H1 (cell line): ENCODE results near the gene CRADD. TPM values are rescaled to one million over a fixed set of nuclear protein-coding genes. Genes with fewer than 3 reads are reported as not detected.

Experiments
- CTCF ChIA-PET: fragments of 300-600 bp; sonication (Branson Sonifier 250); formaldehyde crosslinking; loops from one replicate; lab custom pipeline; 2021; ENCODE audit not compliant: partially characterized antibody; lab: Charles Lee
- POLR2A ChIA-PET: fragments of 300-600 bp; sonication (Branson Sonifier 250); formaldehyde crosslinking; loops from one replicate; lab custom pipeline; 2021; ENCODE audit warnings: inconsistent platforms; ENCODE audit not compliant: partially characterized antibody; lab: Charles Lee
- DNase-seq, 2 experiments: peaks; one replicate each; pipeline versions ENCODE4 v3.0.0 to v3.0.0-alpha.2; 2010 to 2022; ENCODE audit warnings: low spot score in 2 of 2, low read depth in 1 of 2, mixed read lengths in 1 of 2
- FAIRE-seq: peaks from 2 replicates; lab custom pipeline; 2011; peaks lifted over from hg19 to GRCh38; lab: Jason Lieb, UNC
- H2AFZ ChIP-seq: 2 replicates; pipeline ENCODE4 v1.8.1; 2012; ENCODE audit warnings: low read length, inconsistent platforms
- H2AK5ac ChIP-seq: 2 replicates; pipeline ENCODE4 v1.6.1; 2013; ENCODE audit warnings: low read depth, low read length
- H2BK120ac ChIP-seq: replicated peaks from 2 replicates; pipeline ENCODE3; 2013; ENCODE audit warnings: low read depth, low read length, inconsistent platforms
- H2BK12ac ChIP-seq: 2 replicates; pipeline ENCODE4 v1.6.1; 2013; ENCODE audit warnings: low read depth, low read length
- H2BK15ac ChIP-seq: 2 replicates; pipeline ENCODE4 v1.6.1; 2013; ENCODE audit warnings: low read length
- H2BK20ac ChIP-seq: 2 replicates; pipeline ENCODE4 v1.6.1; 2013; ENCODE audit warnings: low read length
- H2BK5ac ChIP-seq: 2 replicates; pipeline ENCODE4 v1.6.1; 2013; ENCODE audit warnings: low read depth, low read length
- H3K14ac ChIP-seq: 2 replicates; pipeline ENCODE4 v1.6.1; 2013; ENCODE audit warnings: inconsistent platforms; ENCODE audit not compliant: insufficient read length
- H3K18ac ChIP-seq: 2 replicates; pipeline ENCODE4 v1.6.1; 2013; ENCODE audit warnings: low read length; ENCODE audit errors: extremely low read depth
- H3K23ac ChIP-seq: 2 replicates; pipeline ENCODE4 v1.6.1; 2013; ENCODE audit warnings: inconsistent platforms; ENCODE audit not compliant: insufficient read length
- H3K23me2 ChIP-seq: 2 replicates; pipeline ENCODE4 v1.6.1; 2013; ENCODE audit warnings: low read depth, low read length
- H3K27ac ChIP-seq: 2 replicates; pipeline ENCODE4 v1.6.1; 2011; ENCODE audit warnings: low read depth, low read length, inconsistent platforms
- H3K27me3 ChIP-seq, 4 experiments: replicated peaks in 1 of 4; 1 replicate in 1 of 4; 2 replicates in 3 of 4; pipeline versions ENCODE4 v1.6.1 to v1.8.1; 2011 to 2013; ENCODE audit warnings: low read length in 3 of 4, mild to moderate bottlenecking in 3 of 4, inconsistent platforms in 2 of 4, mixed read lengths in 2 of 4, moderate library complexity in 1 of 4; ENCODE audit not compliant: control insufficient read depth in 3 of 4, insufficient read depth in 3 of 4; ENCODE audit errors: extremely low read depth in 1 of 4
- H3K36me3 ChIP-seq, 4 experiments: 2 replicates each; pipeline versions ENCODE4 v1.6.1 to v1.8.1; 2011 to 2013; ENCODE audit warnings: mild to moderate bottlenecking in 4 of 4, low read length in 3 of 4, moderate library complexity in 2 of 4, control low read depth in 1 of 4, inconsistent platforms in 1 of 4; ENCODE audit not compliant: insufficient read depth in 4 of 4, control insufficient read depth in 2 of 4
- H3K4ac ChIP-seq: replicated peaks from 2 replicates; pipeline ENCODE3; 2013; ENCODE audit warnings: low read length, low read depth, mixed read lengths, inconsistent platforms; ENCODE audit not compliant: insufficient read length
- H3K4me1 ChIP-seq, 4 experiments: replicated peaks in 1 of 4; 1 replicate in 1 of 4; 2 replicates in 3 of 4; pipeline versions ENCODE4 v1.6.1 to v1.8.1; 2011 to 2013; ENCODE audit warnings: low read length in 3 of 4, inconsistent platforms in 2 of 4, mixed read lengths in 1 of 4; ENCODE audit not compliant: insufficient read depth in 4 of 4, control insufficient read depth in 3 of 4
- H3K4me2 ChIP-seq, 2 experiments: 2 replicates each; pipeline versions ENCODE4 v1.6.1 to v1.8.1; 2011 to 2013; ENCODE audit warnings: low read depth in 2 of 2, low read length in 2 of 2, control low read depth in 1 of 2, inconsistent platforms in 1 of 2, mild to moderate bottlenecking in 1 of 2; ENCODE audit not compliant: insufficient read depth in 1 of 2
- H3K4me3 ChIP-seq, 4 experiments: fragments of 200-600, 300-600 bp in 1 of 4; sonication (generic), shearing (Covaris generic), sonication (Bioruptor Twin) in 1 of 4; 2 replicates each; pipeline versions ENCODE4 v1.5.1 to v1.8.1; 2011 to 2016; ENCODE audit warnings: low read length in 4 of 4, low read depth in 3 of 4, control low read depth in 2 of 4, inconsistent platforms in 2 of 4, mild to moderate bottlenecking in 2 of 4, mixed read lengths in 1 of 4, moderate library complexity in 1 of 4; ENCODE audit not compliant: insufficient read depth in 2 of 4; ENCODE audit errors: extremely low read depth in 1 of 4
- H3K56ac ChIP-seq: replicated peaks from 2 replicates; pipeline ENCODE3; 2013; ENCODE audit warnings: low read depth, mild to moderate bottlenecking, mixed read lengths, low read length, inconsistent platforms; ENCODE audit not compliant: insufficient read length
- H3K79me1 ChIP-seq: 2 replicates; pipeline ENCODE4 v1.6.1; 2013; ENCODE audit warnings: low read depth, low read length, control low read depth
- H3K79me2 ChIP-seq, 2 experiments: 2 replicates each; pipeline versions ENCODE4 v1.6.1 to v1.8.1; 2012 to 2013; ENCODE audit warnings: low read length in 2 of 2, mild to moderate bottlenecking in 2 of 2, inconsistent platforms in 1 of 2; ENCODE audit not compliant: insufficient read depth in 2 of 2, control insufficient read depth in 1 of 2
- H3K9ac ChIP-seq, 4 experiments: replicated peaks in 1 of 4; 1 replicate in 1 of 4; 2 replicates in 3 of 4; pipeline versions ENCODE4 v1.6.1 to v1.8.1; 2011 to 2013; ENCODE audit warnings: low read depth in 3 of 4, low read length in 3 of 4, control low read depth in 2 of 4, mild to moderate bottlenecking in 2 of 4, moderate library complexity in 2 of 4, inconsistent platforms in 1 of 4; ENCODE audit errors: extremely low read depth in 1 of 4
- H3K9me3 ChIP-seq, 2 experiments: 2 replicates each; pipeline versions ENCODE4 v1.6.1 to v1.8.1; 2012 to 2013; ENCODE audit warnings: mild to moderate bottlenecking in 2 of 2, moderate library complexity in 2 of 2, control low read depth in 1 of 2, inconsistent platforms in 1 of 2, low read depth in 1 of 2, low read length in 1 of 2, mixed read lengths in 1 of 2; ENCODE audit not compliant: insufficient read depth in 2 of 2
- H4K20me1 ChIP-seq, 2 experiments: replicated peaks in 1 of 2; 2 replicates each; pipeline versions ENCODE3 to v1.8.1; 2011 to 2013; ENCODE audit warnings: inconsistent platforms in 2 of 2, low read length in 2 of 2, mild to moderate bottlenecking in 1 of 2; ENCODE audit not compliant: insufficient read depth in 2 of 2, control insufficient read depth in 1 of 2
- H4K5ac ChIP-seq: 2 replicates; pipeline ENCODE4 v1.6.1; 2013; ENCODE audit warnings: low read length, low read depth, mixed read lengths, inconsistent platforms; ENCODE audit not compliant: insufficient read length
- H4K8ac ChIP-seq: 2 replicates; pipeline ENCODE4 v1.8.0; 2013; ENCODE audit warnings: mild to moderate bottlenecking, moderate library complexity, low read length, inconsistent platforms; ENCODE audit not compliant: insufficient read depth; ENCODE audit errors: extremely low read depth
- H4K91ac ChIP-seq: replicated peaks from 2 replicates; pipeline ENCODE3; 2013; ENCODE audit warnings: low read length, mixed read lengths, inconsistent platforms; ENCODE audit not compliant: insufficient read length
- CHD1 ChIP-seq: IDR thresholded peaks from 2 replicates; pipeline ENCODE4 v1.6.1; 2012; ENCODE audit warnings: low read depth, low read length, improper control_type of control experiment
- JUN ChIP-seq: IDR thresholded peaks from 2 replicates; pipeline ENCODE4 v1.6.1; 2011; ENCODE audit warnings: low read depth, mild to moderate bottlenecking, improper control_type of control experiment, low read length
- WGBS, 2 experiments: shearing (Covaris generic) in 1 of 2; methylation state at CpG; one replicate each; pipeline versions ENCODE4 v1.1.6 to v1.1.7; 2013 to 2015; ENCODE audit warnings: low lambda C conversion rate in 2 of 2, mixed read lengths in 2 of 2, inconsistent platforms in 1 of 2, low coverage in 1 of 2, missing lambda C conversion rate in 1 of 2; ENCODE audit not compliant: insufficient replicate concordance in 2 of 2, insufficient coverage in 1 of 2, insufficient read length in 1 of 2; ENCODE audit errors: extremely low coverage in 1 of 2, missing lambda C conversion rate in 1 of 2; 5-methylcytosine and 5-hydroxymethylcytosine counted together
- polyA plus RNA-seq, 7 experiments: library from polyadenylated mRNA; depleted of rRNA in 3 of 7; stranded (reverse) in 5 of 7; unstranded in 2 of 7; fragments of >200 nt in 5 of 7; fragments of 200-250 nt in 2 of 7; gene quantifications; 1 replicate in 5 of 7; 2 replicates in 1 of 7; 4 replicates in 1 of 7; pipeline versions ENCODE4 v1.2.1 to v1.2.3, GENCODE V29; 2011 to 2013; ENCODE audit warnings: missing spikeins in 2 of 7, mixed read lengths in 2 of 7
- total RNA-seq: library from RNA; stranded (reverse); fragmentation: NEBNext Ultra II Directional; extraction: Animal tissue kit (Norgen Biotek cat#: 25700); gene quantifications from 2 replicates; pipeline ENCODE4 v1.2.1, GENCODE V29; 2021

CRADD gene
- total and polyA plus RNA-seq, 2 of the 8 experiments (the other 6 are each of a cell fraction or from before 2014, with no cell fraction given) = 8.1 to 15.4 TPM

DNA sequence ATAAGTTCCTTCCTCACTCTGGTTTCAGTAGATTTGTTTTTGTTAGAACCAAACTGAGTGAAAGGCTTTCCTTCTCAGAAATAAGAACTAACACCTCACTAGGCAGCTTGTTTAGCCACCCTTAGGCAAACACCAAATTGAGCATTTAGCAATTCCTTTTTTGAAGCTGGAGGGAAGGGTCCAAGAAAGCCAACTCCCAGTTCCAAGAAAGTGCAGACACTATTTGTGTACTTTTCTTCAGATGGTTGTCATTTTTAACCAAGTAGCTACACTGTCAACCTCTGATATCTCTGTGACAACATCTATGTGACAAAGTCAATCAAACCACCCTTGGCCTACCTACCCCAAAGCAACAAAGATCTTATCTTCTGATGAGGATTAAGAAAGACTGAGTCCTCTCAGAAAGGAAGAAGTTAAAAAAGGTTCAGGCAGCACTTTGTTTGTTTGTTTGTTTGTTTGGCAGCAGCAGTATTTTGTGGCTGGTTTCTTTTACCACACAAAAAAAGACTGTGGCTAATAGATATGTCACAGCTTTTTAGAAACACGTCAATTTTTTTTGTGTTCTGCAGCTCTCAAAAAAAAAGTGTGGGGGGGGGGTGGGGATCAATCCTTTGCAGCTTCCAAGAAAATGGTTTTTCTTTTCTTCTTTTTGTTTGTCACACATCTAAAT lies 203.8 kb downstream of the CRADD start:
- no peak overlapping the region for H3K14ac ChIP-seq
- 53% methylated on average over 1 of the region's 1 CpG; no CpG with 5 or more reads in 1 of the 2 experiments for WGBS, 2 experiments
- H3K18ac ChIP-seq = no peak overlapping the region
- no peaks in the 10 kb centered on the region for H3K36me3 ChIP-seq
- TF ChIP-seq CHD1 (no peak), JUN (no peak)
- DNase-seq (no peak), FAIRE-seq (no peak)
- H3K23me2 ChIP-seq = peaks cover 2% of the 10 kb centered on the region; the same call in 1 of the 2 replicates
- ChIA-PET POLR2A (no interaction called here), CTCF (interaction anchor here (1.3 to 1.8 kb wide), 2 partner anchors 19 to 333 kb away, joined by 3 to 5 read pairs; no protein-coding TSS in a partner anchor)
- no peak overlapping the region for H4K5ac ChIP-seq
- H4K8ac ChIP-seq = no peak overlapping the region
- 0 out of 7 replicates have a peak, but pooled peaks cover 0 to 2% (median 0%) of the 10 kb centered on the region in 4 experiments for H3K4me1 ChIP-seq
- no peak overlapping the region for H3K9ac ChIP-seq
- H2BK20ac ChIP-seq = no peak overlapping the region
- H4K91ac ChIP-seq = no peak overlapping the region
- H2AK5ac ChIP-seq = no peak overlapping the region
- H3K27me3 ChIP-seq = no peaks in the 10 kb centered on the region
- no peak overlapping the region for H3K4ac ChIP-seq
- no peak overlapping the region for H2BK15ac ChIP-seq
- no peaks in the 10 kb centered on the region for H3K79me1 ChIP-seq
- no peak overlapping the region for H2BK12ac ChIP-seq
- H3K23ac ChIP-seq = no peak overlapping the region
- no peak overlapping the region for H3K4me2 ChIP-seq
- no peaks in the 10 kb centered on the region for H3K79me2 ChIP-seq
- no peak overlapping the region for H3K27ac ChIP-seq
- no peak overlapping the region for H2BK5ac ChIP-seq
- no peaks in the 10 kb centered on the region for H3K9me3 ChIP-seq
- no peak overlapping the region for H3K4me3 ChIP-seq
- H2AFZ ChIP-seq = no peak overlapping the region
- no peak overlapping the region for H2BK120ac ChIP-seq
- no peak overlapping the region for H3K56ac ChIP-seq
- H4K20me1 ChIP-seq = no peaks in the 10 kb centered on the region
